ENCODE results near the gene NIPBL. TPM values are rescaled to one million over a fixed set of nuclear protein-coding genes. Genes with fewer than 3 reads are reported as not detected.

NIPBL gene
- total and polyA plus RNA-seq, 10 of the 15 experiments (the other 5 are each of a cell fraction or from before 2014, with no cell fraction given): 10.4 to 50.4 (median 20.2) TPM

GRCh38 chr5:37028910-37029309 is 152.3 kb downstream of the NIPBL start:
- DNase-seq (ENCODE audit: low read depth, low spot score) (no peak), ATAC-seq (no peak), FAIRE-seq (no peak)
- no peak for TF ChIP-seq SRF (IDR thresholded peaks at IDR 0.05; ENCODE audit: low read depth in 2 of 2, low read length in 2 of 2)
- no peak for TF ChIP-seq MTA2 (IDR thresholded peaks at IDR 0.05; ENCODE audit: low read depth)
- TF ChIP-seq KDM1A (IDR thresholded peaks at IDR 0.05; ENCODE audit: borderline replicate concordance): no peak
- TF ChIP-seq HCFC1 (IDR thresholded peaks at IDR 0.05; ENCODE audit: low read length): no peak
- no peak for TF ChIP-seq GATAD2B (conservative IDR thresholded peaks at IDR 0.05; ENCODE audit: low read depth)
- no peak for TF ChIP-seq TCF3 (IDR thresholded peaks at IDR 0.05; ENCODE audit: borderline replicate concordance, insufficient read depth, low read depth, low read length)
- TF ChIP-seq SMAD5 (IDR thresholded peaks at IDR 0.05; ENCODE audit: low read depth): no peak
- TF ChIP-seq BACH1 (IDR thresholded peaks at IDR 0.05; ENCODE audit: borderline replicate concordance): no peak
- TF ChIP-seq CBFB (IDR thresholded peaks at IDR 0.05; ENCODE audit: low read depth): no peak
- no peak for TF ChIP-seq ZNF274 (IDR thresholded peaks at IDR 0.05; ENCODE audit: insufficient read depth, insufficient read length)
- TF ChIP-seq RBBP5 (conservative IDR thresholded peaks at IDR 0.05): no peak
- no peak for TF ChIP-seq ELK1 (IDR thresholded peaks at IDR 0.05; ENCODE audit: low read depth, low read length)
- TF ChIP-seq MTA3 (IDR thresholded peaks at IDR 0.05; ENCODE audit: borderline replicate concordance, low read length): no peak
- TF ChIP-seq GABPA (IDR thresholded peaks at IDR 0.05; ENCODE audit: low read depth): no peak
- TF ChIP-seq NBN (IDR thresholded peaks at IDR 0.05): no peak
- TF ChIP-seq FOS (IDR thresholded peaks at IDR 0.05; ENCODE audit: borderline replicate concordance, extremely low read depth, insufficient read length): no peak
- TF ChIP-seq MYB (IDR thresholded peaks at IDR 0.05; ENCODE audit: borderline replicate concordance, low read depth, low read length): no peak
- WGBS (ENCODE audit: insufficient coverage, insufficient replicate concordance, low lambda C conversion rate, missing lambda C conversion rate): 94% methylated on average over 1 of the region's 1 CpG
- H3K9ac ChIP-seq (ENCODE audit: control insufficient read depth, insufficient read depth, low read length): no peak overlapping the region
- intact Hi-C loops (cut with micrococcal nuclease; ENCODE audit: unreplicated experiment): no loop called here
- BruUV-seq (replicated peaks): no TSS peak
- H3K4me3 ChIP-seq: no peak overlapping the region
- RAD21 ChIA-PET (ENCODE audit: unreplicated experiment): no interaction called here
- no peaks in the 10 kb centered on the region for H4K20me1 ChIP-seq (ENCODE audit: control insufficient read depth, insufficient read depth)
- no peak overlapping the region for H3K27ac ChIP-seq (ENCODE audit: control insufficient read depth, insufficient read depth)
- H2AFZ ChIP-seq (ENCODE audit: control insufficient read depth, low read depth, low read length): no peak overlapping the region
- H3K79me2 ChIP-seq (ENCODE audit: control insufficient read depth, insufficient read depth, low read length): no peaks in the 10 kb centered on the region
- H3K4me2 ChIP-seq (ENCODE audit: control insufficient read depth, insufficient read depth): no peak overlapping the region
- CTCF ChIA-PET: no interaction called here
- in situ Hi-C loops (cut with MboI): no loop called here
- POLR2A ChIA-PET: no interaction called here
- SMC1A ChIA-PET (ENCODE audit: uncharacterized antibody, unreplicated experiment): no interaction called here
- H3K36me3 ChIP-seq (ENCODE audit: control insufficient read depth in 2 of 2, insufficient read depth in 2 of 2, low read length in 1 of 2): peaks cover 0 to 15% of the 10 kb centered on the region in 2 experiments; a peak in 3 of 4 replicates
- no peaks in the 10 kb centered on the region for H3K4me1 ChIP-seq (ENCODE audit: control insufficient read depth, insufficient read depth, low read length)
- H3K9me3 ChIP-seq (replicated peaks; ENCODE audit: control insufficient read depth, insufficient read depth, low read length): no peaks in the 10 kb centered on the region
- no peaks in the 10 kb centered on the region for H3K27me3 ChIP-seq (replicated peaks in 1 of 2; ENCODE audit: control insufficient read depth in 2 of 2, insufficient read depth in 2 of 2, low read length in 1 of 2)
